GM21515 (cell line): ENCODE data around the gene TRPV2.
A peak's percentile ranks its signal among the peaks of the same experiment; 100 is the strongest.
"Not testable (repeated sequence)": the region's sequence is repeated elsewhere in the genome, so short reads cannot be mapped to it uniquely, and the experiment has no call there.

Experiments used
- ATAC-seq: cut with Tn5 transposase; IDR thresholded peaks from one replicate; pipeline ENCODE4 v1.9.1; 2021; ENCODE audit not compliant: unreplicated experiment

TRPV2 gene

GRCh38 chr17:16435925-16436886, 20.8 kb downstream of the TRPV2 start:
- no peak for ATAC-seq

GRCh38 chr17:16437083-16437482, 21.7 kb downstream of the TRPV2 start:
- ATAC-seq, result no peak

GRCh38 chr17:16438173-16438556, 22.8 kb downstream of the TRPV2 start:
- ATAC-seq, result peak; percentile 2

DNA sequence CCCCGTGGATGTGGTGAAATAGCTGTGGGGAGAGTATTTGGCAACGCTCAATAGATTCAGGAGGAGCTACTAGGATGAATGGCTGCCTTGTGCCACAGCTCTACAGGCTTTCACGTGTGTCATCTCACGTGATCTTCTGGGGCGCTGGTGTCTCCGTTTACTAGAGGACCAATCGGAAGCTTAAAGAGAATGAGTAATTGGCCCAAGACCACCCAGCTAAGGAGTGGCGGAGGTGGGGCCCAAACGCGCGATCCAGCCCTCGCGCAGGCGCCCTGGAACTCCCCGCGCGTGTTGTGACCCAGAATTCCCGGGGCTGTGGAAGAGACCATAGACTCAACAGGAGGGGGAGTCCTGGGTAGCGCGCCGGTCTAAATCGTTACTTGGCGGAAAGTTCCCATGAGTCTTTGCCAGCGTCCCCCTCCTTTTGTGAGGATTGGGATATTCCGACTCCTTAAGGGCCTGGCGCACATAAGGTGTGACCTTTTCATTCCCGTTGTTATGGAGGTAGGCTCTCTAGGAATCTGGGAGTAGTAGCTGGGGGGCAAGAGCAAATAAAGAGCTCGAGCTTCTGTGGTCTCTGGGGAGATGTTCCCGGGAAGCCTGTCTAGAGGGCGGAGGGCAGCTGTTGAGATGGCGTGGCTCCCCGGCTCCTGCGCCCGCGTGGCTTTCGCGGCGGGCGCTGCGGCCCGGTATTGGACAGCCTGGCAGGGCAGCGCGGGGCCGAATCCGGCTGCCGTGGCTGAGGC, 23.4 kb downstream of the TRPV2 start:
- ATAC-seq, result peak; percentile 71

GRCh38 chr17:16439303-16439791, 24.0 kb downstream of the TRPV2 start:
- ATAC-seq, result peak; percentile 10

GRCh38 chr17:16439811-16440351, 24.5 kb downstream of the TRPV2 start:
- no peak for ATAC-seq

GRCh38 chr17:16440354-16440753, 25.0 kb downstream of the TRPV2 start:
- ATAC-seq, result not testable (repeated sequence)

GRCh38 chr17:16440901-16441629, 25.7 kb downstream of the TRPV2 start:
- ATAC-seq, result no peak

DNA sequence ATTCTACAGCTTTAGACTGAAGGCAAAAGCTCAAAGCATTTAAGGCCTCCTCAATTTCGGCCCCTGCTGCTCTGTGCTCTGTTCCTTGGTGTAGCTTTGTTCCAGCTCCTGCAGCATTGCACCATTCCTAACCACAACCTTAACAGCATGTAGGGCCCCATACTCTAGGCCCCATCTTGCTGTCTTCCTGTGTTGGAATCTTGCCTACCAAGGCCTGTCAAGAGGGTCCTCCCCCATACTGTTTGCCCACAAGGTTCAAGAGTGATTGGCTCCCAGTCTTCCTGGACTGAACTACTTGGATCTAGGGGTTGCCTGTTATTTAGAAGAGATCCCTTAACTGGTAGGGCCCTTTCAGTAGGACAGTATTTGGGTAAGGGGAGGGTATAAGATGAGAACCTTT, 26.8 kb downstream of the TRPV2 start:
- ATAC-seq, result no peak

DNA sequence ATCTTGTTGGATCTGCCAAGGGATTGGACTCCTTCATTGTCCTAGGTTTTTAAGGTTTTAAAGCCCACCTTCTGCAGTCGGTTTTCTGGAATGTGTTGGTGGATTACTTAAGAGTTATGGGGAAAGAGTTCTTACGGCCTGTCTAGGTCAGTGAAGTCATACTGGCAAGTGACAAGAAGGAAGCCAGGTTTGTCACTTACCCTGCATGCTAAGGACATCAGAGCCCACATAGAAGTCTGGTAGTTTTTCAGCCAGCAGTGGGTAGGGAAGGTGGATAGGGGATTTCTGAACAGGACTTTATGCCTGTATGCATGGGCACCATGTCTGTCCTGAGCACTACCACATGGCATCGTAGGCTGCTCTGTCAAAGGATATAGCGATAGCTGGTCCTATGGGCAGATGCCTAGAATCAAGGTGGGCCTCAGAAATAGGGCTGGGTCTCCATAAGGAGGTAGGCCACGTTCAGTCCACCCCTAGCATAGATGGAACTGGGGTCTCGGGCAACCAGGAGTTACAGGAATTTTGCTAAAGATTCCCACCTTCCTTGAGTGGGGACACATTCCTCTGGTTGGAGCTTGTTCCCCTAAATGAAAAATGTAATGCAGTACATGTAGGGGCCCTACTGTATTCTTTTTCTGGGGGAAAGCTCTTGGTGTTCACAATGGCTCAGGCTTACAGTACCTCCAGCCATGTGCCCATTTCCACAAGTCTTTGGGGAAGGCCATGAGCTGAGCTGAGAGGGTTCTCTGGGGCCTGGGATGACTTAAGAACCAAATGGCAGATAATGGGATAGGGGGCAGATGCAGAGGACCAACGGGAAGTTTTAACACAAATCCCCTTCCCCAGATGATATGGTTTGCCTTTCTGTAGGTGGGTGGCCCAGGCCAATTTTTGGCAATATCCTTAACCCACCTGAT, 27.5 kb downstream of the TRPV2 start:
- ATAC-seq, result no peak

GRCh38 chr17:16443511-16444257, 28.3 kb downstream of the TRPV2 start:
- ATAC-seq, result no peak

GRCh38 chr17:16444258-16444886, 29.0 kb downstream of the TRPV2 start:
- ATAC-seq, result no peak

GRCh38 chr17:16446338-16446983, 31.1 kb downstream of the TRPV2 start:
- ATAC-seq, result no peak

DNA sequence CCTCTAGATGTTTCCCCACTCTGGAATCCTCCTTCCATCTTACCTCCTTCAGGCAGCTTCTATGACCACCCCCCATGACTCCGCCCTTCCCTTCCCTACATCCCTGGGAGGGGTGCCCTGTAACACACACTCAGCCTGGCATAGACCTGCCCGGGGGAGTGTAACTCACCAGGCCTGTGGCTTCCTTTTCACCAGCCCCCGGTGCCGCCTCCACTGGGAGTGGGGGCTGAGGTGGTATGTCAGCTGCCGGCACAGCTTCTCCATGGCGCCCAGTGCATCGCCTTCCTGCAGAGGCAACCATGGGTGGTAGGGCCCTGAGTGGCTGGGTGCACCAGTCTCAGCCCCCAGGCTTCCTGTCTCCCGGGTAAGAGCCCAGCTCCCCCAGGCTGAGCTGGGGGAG, 32.3 kb downstream of the TRPV2 start:
- ATAC-seq, result no peak

DNA sequence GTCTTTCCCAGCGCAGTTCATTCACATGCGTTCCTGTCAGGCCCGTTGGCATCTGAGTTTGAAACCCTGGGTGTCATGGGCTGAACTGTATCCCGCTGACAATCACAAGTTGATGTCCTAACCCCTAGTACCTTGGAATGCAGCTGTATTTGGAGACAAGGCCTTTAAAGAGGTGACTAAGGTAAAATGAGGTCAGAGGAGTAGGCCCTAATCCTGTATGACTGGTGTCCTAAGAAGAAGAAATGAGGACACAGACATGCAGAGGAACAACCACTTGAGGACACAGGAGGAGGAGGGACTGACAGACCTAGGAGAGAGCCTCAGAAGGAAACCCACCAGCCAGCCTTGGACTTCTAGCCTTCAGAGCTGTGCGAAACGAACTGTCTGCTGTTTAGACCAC, 33.1 kb downstream of the TRPV2 start:
- no peak for ATAC-seq

- ATAC-seq, result no peak
These were observed 33.8 kb downstream of the TRPV2 start for GRCh38 chr17:16449121-16449570.

- ATAC-seq, result no peak
These were observed 34.7 kb downstream of the TRPV2 start for GRCh38 chr17:16450028-16450427.

- ATAC-seq, result not testable (repeated sequence)
These were observed 36.9 kb downstream of the TRPV2 start for GRCh38 chr17:16452268-16452667.
